ENCODE results near the gene APEH.

The APEH gene

DNA sequence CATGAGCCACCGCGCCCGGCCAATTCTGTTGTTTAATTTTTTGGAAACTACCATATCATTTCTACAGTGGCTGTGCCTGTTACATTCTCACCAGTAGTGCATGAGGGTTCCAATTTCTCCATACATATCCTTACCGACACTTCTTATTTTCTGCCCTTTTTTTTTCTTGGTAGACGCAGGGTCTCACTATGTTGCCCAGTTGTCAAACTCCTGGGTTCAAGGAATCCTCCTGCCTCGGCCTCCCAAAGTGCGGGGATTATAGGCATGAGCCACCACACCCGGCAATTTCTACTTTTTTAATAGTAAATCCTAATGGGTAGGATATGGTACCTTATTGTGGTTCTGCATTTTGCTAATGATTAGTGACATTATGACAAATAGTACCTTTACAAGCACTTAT, 35.7 kb downstream of the APEH start:
- TF ChIP-seq, protein P1, sequence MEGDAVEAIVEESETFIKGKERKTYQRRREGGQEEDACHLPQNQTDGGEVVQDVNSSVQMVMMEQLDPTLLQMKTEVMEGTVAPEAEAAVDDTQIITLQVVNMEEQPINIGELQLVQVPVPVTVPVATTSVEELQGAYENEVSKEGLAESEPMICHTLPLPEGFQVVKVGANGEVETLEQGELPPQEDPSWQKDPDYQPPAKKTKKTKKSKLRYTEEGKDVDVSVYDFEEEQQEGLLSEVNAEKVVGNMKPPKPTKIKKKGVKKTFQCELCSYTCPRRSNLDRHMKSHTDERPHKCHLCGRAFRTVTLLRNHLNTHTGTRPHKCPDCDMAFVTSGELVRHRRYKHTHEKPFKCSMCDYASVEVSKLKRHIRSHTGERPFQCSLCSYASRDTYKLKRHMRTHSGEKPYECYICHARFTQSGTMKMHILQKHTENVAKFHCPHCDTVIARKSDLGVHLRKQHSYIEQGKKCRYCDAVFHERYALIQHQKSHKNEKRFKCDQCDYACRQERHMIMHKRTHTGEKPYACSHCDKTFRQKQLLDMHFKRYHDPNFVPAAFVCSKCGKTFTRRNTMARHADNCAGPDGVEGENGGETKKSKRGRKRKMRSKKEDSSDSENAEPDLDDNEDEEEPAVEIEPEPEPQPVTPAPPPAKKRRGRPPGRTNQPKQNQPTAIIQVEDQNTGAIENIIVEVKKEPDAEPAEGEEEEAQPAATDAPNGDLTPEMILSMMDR (IDR thresholded peaks at IDR 0.05; ENCODE audit: low read length) = no peak
- no peak for TF ChIP-seq EZH2 (IDR thresholded peaks at IDR 0.05; ENCODE audit: borderline replicate concordance, low read length)
- Histone ChIP-seq H3K4me3 (ENCODE audit: low read depth, low read length, poor library complexity, severe bottlenecking) (no peak overlapping the region), H3K79me2 (ENCODE audit: insufficient read depth, low read length) (no peaks in the 10 kb centered on the region), H3K9me2 (ENCODE audit: low read depth, low read length) (no peaks in the 10 kb centered on the region), H3K9ac (ENCODE audit: low read length) (no peak overlapping the region), H3K27me3 (ENCODE audit: insufficient read depth, low read length) (no peaks in the 10 kb centered on the region), H3K27ac (ENCODE audit: low read depth, low read length, poor library complexity, severe bottlenecking) (no peak overlapping the region), H3K4me2 (ENCODE audit: low read length) (no peak overlapping the region), H3K36me3 (ENCODE audit: insufficient read depth, low read length) (peaks cover 17% of the 10 kb centered on the region; the same call in 1 of the 2 replicates), H3F3A (ENCODE audit: insufficient read depth, low read length) (no peaks in the 10 kb centered on the region), H3K9me3 (ENCODE audit: low read length) (no peaks in the 10 kb centered on the region), H3K4me1 (ENCODE audit: insufficient read depth, low read length, severe bottlenecking) (no peaks in the 10 kb centered on the region), H4K20me1 (ENCODE audit: insufficient read depth, low read length) (no peaks in the 10 kb centered on the region), H2AFZ (ENCODE audit: low read length) (no peak overlapping the region)

DNA sequence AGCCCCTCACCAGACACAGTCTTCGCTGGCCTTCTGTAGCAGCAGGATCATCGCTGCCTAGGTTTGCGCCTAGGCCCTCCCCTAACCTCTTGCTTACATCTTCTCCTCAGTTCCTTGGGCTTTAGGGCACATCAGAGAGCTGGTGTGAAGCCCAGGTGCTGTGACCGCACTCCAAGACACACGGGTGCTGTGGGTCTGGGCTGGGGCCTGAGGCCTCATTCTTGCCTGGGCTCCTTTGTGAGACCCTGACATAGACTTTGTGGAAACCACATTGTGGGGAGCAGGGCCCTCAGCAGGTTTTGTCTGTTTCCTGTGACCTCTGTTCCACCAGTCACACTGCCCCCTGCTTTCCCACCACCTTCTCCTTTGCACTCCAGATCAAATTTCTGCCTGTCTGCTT, 37.3 kb downstream of the APEH start:
- H3K36me3 ChIP-seq (ENCODE audit: insufficient read depth, low read length) = peaks cover 5% of the 10 kb centered on the region; the same call in 1 of the 2 replicates
- H4K20me1 ChIP-seq (ENCODE audit: insufficient read depth, low read length) = no peaks in the 10 kb centered on the region
- H3K4me1 ChIP-seq (ENCODE audit: insufficient read depth, low read length, severe bottlenecking) = no peaks in the 10 kb centered on the region
- no peaks in the 10 kb centered on the region for H3K9me3 ChIP-seq (ENCODE audit: low read length)
- H3K9ac ChIP-seq (ENCODE audit: low read length) = no peak overlapping the region
- H3K4me3 ChIP-seq (ENCODE audit: low read depth, low read length, poor library complexity, severe bottlenecking) = no peak overlapping the region
- H2AFZ ChIP-seq (ENCODE audit: low read length) = no peak overlapping the region
- no peaks in the 10 kb centered on the region for H3K9me2 ChIP-seq (ENCODE audit: low read depth, low read length)
- no peaks in the 10 kb centered on the region for H3K27me3 ChIP-seq (ENCODE audit: insufficient read depth, low read length)
- no peaks in the 10 kb centered on the region for H3K79me2 ChIP-seq (ENCODE audit: insufficient read depth, low read length)
- no peaks in the 10 kb centered on the region for H3F3A ChIP-seq (ENCODE audit: insufficient read depth, low read length)
- no peak overlapping the region for H3K4me2 ChIP-seq (ENCODE audit: low read length)
- no peak for TF ChIP-seq EZH2 (IDR thresholded peaks at IDR 0.05; ENCODE audit: borderline replicate concordance, low read length)
- TF ChIP-seq, protein P1 (IDR thresholded peaks at IDR 0.05; ENCODE audit: low read length) = no peak
- no peak overlapping the region for H3K27ac ChIP-seq (ENCODE audit: low read depth, low read length, poor library complexity, severe bottlenecking)

DNA sequence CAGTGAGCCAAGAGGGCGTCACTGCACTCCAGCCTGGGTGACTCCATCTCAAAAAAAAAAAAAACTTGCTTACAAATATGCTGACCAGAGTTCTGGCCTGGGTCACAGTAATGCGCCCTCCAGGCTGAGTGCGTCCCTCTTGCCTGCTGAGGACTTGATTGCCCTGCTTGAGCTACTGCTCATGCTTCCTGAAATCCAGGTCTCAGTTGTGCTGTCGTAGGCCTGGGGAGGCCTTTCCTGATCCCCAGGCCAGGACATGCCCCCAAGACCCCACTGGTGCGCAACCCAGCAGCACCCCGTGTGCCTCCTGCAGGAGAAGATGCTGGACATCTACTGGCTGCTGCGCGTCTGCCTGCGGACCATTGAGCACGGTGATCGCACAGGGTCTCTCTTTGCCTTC, 38.0 kb downstream of the APEH start:
- H4K20me1 ChIP-seq (ENCODE audit: insufficient read depth, low read length) = no peaks in the 10 kb centered on the region
- no peak overlapping the region for H3K9ac ChIP-seq (ENCODE audit: low read length)
- H3K79me2 ChIP-seq (ENCODE audit: insufficient read depth, low read length) = no peaks in the 10 kb centered on the region
- H3K36me3 ChIP-seq (ENCODE audit: insufficient read depth, low read length) = peaks cover 7% of the 10 kb centered on the region; the same call in 1 of the 2 replicates
- TF ChIP-seq EZH2 (IDR thresholded peaks at IDR 0.05; ENCODE audit: borderline replicate concordance, low read length) = no peak
- TF ChIP-seq, protein P1 (IDR thresholded peaks at IDR 0.05; ENCODE audit: low read length) = no peak
- H3K27me3 ChIP-seq (ENCODE audit: insufficient read depth, low read length) = no peaks in the 10 kb centered on the region
- H3K4me1 ChIP-seq (ENCODE audit: insufficient read depth, low read length, severe bottlenecking) = no peaks in the 10 kb centered on the region
- H3F3A ChIP-seq (ENCODE audit: insufficient read depth, low read length) = no peaks in the 10 kb centered on the region
- no peak overlapping the region for H3K4me2 ChIP-seq (ENCODE audit: low read length)
- no peak overlapping the region for H3K4me3 ChIP-seq (ENCODE audit: low read depth, low read length, poor library complexity, severe bottlenecking)
- H3K9me2 ChIP-seq (ENCODE audit: low read depth, low read length) = no peaks in the 10 kb centered on the region
- H3K27ac ChIP-seq (ENCODE audit: low read depth, low read length, poor library complexity, severe bottlenecking) = no peak overlapping the region
- no peak overlapping the region for H2AFZ ChIP-seq (ENCODE audit: low read length)
- H3K9me3 ChIP-seq (ENCODE audit: low read length) = no peaks in the 10 kb centered on the region

Data from OCI-LY1 (cell line).